Activated naive CD4-positive, alpha-beta T cell (primary cell): ENCODE data around the gene PRSS16.
"Not testable (repeated sequence)": the region's sequence is repeated elsewhere in the genome, so short reads cannot be mapped to it uniquely, and the experiment has no call there.

Experiments used
- DNase-seq, 4 experiments: peaks; one replicate each; lab custom pipeline; 2025; lab: John Stamatoyannopoulos, UW

Gene PRSS16, protein sequence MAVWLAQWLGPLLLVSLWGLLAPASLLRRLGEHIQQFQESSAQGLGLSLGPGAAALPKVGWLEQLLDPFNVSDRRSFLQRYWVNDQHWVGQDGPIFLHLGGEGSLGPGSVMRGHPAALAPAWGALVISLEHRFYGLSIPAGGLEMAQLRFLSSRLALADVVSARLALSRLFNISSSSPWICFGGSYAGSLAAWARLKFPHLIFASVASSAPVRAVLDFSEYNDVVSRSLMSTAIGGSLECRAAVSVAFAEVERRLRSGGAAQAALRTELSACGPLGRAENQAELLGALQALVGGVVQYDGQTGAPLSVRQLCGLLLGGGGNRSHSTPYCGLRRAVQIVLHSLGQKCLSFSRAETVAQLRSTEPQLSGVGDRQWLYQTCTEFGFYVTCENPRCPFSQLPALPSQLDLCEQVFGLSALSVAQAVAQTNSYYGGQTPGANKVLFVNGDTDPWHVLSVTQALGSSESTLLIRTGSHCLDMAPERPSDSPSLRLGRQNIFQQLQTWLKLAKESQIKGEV

DNA sequence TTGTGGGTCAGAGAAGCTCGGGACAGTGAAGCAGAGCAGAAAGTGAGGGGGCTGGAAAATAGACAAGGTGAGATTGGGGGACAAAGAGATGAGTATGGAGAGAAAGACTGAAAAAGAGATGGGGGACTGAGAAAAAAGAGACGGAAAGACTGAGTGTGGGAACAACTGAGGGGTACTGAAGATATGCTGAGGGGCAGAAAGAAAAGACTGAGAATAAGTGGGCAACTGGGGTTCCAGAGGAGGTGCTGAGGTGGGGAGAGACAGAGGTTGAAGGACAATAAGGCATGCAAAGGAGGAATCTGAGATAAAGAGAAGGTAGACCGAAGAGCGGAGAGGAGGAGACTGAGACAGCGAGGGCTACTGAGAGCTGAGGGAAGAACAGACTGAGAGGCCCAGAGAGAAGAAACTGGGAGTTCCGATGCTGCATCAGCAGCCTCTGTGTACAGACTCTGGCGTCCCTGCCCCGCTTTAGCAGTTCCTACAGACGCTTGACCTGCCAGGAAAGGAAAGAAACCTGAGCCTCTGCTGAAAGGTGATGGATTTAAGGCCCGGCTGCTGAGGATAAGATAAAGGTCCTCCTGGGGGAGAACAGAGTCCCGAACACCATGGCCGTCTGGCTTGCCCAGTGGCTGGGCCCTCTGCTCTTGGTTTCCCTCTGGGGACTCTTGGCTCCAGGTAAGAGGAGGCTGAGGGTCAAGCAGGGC, at the start of gene PRSS16:
Gene PRSS16, plus strand, starts transcription at position 569 of the 704 bp plus-strand sequence. Its CDS starts 37 bp downstream, at position 606.
- DNase-seq = no peak

DNA sequence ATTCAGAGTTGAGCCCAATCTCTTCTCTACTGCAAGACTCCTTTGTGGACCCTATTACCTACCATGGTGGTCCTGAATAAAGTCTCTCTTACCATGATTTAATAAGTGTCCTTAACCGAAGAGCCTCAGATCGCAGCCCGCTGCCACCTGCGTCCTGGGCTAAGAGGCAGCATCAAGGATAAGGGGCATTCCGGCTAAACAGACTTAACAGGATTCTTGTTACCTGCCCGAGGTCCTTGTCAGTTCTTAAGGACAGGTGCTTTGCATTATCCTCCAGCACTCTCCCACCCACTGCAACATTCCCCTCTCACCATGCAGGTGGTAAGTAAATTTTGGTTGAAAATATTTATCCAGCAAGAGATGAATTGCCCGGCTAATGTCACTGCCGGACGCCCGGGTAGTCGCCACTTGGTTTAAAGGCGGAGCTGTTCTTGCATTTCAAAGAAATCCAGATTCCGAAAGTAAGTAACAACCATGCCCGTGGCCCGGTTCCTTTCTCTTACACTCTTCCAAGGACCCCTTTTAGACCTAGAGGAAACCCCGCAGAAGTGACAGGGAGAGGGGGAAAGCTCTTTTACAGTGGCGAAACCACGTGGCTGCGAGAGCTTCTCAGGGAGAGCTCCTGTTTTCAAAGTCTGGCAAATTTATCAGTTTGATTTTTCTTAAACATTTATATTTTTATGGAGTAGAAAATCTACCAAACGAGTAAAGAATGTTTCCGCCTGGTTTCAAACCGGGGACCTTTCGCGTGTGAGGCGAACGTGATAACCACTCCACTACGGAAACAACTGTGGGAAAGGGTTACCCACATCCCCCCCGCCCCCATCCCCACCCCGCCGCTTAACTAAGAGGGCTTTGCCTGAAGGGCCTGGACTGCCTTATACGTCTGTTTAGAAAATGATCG, 41.9 kb upstream of the PRSS16 start:
- DNase-seq = no peak

DNA sequence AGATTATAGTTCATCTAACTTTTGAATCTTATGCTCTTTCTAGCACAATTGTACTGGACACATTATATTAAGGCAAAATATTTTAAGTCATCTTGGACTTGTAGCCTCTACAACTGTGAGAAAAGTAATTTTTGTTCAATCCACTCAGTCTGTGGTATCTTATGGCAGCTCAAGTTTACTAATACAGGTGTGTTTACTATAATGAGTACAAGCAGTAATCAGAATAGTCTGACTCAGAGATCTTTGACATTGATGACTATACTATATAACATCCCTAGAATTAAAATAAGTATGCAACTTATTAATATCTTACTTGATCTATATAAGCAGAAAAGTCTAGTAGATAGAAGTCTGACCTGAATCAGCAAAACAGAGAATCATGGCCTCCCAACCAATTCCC, 40.7 kb upstream of the PRSS16 start:
- no peak for DNase-seq

DNA sequence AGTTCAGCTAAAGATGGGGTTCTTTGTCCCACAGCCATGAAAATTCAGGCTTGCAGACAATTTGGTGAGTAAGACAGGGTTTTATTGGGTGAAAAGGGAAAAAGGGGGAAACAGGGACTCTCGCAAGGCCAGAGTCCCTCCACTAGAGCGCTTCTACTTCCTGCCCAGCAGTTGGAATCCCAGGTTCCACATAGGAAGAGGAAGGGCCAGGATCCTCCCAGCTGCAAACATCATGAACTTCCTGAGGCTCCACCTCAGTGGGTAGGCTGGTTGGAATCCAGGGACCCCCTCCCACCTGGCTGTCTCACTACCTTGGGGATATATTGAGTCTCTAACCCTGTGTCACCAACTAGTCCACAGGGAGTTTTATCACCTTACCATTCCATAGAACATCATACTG, 39.5 kb upstream of the PRSS16 start:
- no peak for DNase-seq

DNA sequence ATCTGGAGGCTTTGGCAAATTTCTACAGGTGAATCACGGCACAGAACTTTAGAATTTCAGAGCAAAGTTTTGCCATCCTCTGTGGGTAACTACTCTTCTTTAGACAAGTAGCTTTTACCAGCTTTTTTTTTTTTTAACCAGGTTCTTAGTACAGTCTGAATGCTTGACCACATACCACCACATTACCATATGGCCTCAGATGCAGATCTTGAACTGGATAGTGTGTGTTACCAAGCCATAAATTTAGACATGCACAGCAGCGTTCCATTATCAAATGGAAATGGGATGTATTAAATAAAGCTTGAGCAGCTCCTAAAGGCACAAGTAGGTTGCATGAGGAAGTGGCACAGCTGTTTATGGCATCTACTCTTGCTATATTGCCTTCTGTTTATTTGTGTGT, 38.3 kb upstream of the PRSS16 start:
- DNase-seq = no peak

DNA sequence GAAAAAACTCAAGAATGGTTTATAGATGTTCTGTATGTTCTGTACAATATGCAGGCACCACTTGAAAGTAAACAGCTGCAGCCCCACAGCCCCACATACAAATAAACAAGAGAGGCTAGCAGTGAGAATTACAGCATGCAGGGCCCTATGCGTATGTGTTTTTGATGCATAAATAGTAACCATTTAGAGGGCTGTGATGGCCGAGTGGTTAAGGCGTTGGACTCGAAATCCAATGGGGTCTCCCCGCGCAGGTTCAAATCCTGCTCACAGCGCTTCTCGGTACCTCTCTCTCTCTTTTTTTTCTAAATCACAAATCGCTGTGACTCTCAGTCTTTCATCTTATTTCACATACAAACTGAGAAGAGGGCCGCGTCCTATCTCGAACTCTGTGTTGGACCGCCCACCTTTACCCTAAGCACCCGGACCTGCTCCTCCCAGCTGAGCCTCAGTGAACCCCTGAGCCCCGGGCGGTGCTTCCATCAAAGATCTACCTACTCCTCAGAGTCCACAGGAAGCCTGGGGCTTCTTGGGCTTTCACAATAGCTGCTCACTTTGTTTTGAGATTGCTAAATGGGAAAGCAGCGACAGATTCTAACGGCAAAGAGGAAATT, 37.7 kb upstream of the PRSS16 start:
- no peak for DNase-seq

DNA sequence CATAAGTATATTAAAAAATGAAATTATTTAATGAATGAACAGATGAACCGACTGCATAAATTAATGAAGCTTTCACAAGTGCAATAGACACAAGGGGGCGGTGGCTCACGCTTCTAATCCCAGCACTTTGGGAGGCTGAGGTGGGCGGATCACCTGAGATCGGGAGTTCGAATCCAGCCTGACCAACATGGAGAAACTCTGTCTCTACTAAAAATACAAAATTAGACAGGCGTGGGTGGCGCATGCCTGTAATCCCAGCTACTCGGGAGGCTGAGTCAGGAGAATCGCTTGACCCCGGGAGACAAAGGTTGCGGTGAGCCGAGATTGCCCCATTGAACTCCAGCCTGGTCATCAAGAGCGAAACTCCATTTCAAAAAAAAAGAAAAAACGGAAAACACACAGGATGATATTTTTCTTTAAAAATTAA, 34.4 kb upstream of the PRSS16 start:
- DNase-seq = not testable (repeated sequence)

DNA sequence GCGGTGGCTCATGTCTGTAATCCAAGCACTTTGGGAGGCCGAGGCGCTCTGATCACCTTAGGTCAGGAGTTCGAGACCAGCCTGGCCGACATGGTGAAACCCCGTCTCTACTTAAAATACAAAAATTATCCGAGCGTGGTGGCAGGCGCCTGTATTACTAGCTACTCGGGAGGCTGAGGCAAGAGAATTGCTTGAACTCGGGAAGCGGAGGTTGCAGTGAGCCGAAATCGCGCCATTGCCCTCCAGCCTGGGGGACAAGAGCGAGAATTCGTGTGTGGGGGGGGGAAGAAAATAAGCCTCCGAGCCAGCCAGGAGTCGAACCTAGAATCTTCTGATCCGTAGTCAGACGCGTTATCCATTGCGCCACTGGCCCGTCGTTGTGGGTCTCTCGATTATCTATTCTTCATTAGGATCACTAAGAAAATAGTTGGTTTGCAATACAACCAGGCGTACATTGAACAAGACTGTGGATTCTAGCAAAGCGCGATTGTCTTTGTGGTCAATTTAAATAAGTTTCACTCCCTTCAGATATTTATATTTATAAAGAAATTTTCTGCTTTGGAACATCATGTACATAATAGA, 33.9 kb upstream of the PRSS16 start:
- DNase-seq = no peak

DNA sequence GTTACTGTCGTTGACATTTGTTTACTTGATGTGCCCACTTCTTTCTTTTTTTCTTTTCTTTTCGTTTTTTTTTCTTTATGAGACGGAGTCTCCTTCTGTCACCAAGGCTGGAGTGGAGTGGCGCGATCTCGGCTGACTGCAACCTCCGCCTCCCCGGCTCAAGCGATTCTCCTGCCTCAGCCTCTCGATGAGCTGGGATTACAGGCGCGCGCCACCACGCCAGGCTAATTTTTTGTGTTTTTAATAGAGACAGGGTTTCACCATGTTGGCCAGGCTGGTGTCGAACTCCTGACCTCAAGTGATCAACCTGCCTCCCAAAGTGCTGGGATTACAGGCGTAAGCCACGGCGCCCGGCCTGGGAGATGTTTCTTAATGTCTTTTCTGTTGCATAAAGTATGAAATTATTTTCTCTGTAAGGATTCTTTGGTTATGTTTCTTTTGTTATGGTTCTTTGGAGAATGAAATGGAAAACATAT, 33.3 kb upstream of the PRSS16 start:
- no peak for DNase-seq

DNA sequence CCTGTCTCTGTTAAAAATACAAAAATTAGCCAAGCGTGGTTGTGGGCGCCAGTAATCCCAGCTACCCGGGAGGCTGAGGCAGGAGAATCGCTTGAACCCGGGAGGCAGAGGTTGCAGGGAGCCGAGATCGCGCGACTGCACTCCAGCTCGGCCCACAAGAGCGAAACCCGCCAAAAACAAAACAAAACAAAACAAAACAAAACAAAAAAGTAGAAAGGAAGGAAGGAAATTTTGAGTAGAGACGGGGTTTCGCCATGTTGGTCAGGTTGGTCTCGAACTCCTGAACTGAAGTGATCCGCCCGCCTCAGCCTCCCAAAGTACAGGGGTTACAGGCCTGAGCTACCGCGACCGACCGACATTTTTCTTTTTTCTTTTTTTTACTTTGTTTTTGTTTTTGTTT, 30.6 kb upstream of the PRSS16 start:
- no peak for DNase-seq

DNA sequence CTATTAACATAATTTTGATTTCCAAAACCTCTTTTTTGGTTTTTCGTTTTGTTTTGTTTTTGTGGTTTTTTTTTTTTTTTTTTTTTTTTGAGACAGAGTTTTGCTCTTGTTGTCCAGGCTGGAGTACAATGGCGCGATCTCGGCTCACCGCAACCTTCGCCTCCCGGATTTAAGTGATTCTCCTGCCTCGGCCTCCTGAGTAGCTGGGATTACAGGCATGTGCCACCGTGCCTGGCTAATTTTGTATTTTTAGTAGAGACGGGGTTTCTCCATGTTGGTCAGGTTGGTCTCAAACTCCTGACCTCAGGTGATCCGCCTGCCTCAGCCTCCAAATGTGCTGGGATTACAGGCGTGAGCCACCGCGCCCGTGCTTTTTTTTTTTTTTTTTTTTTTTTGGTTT, 24.5 kb upstream of the PRSS16 start:
- not testable (repeated sequence) for DNase-seq

DNA sequence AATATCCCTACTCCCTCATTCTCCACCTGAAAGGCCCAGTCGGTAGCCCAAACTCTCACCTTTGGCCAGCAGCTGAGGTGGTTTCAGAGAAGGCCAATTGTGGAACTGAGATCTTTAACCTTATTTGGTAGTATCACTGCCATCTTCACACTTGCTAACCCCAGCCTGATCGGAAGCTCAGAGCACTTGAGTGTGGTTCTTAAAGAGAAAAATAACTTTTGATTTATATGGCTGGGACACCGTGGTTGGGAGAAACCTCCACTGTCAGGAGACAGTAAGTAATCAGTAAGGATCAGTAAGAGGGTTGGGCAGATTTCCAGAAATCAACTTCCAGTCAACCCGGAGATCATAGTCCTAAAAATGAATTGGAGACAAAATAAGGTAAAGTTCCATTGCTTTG, 22.8 kb upstream of the PRSS16 start:
- DNase-seq = no peak

DNA sequence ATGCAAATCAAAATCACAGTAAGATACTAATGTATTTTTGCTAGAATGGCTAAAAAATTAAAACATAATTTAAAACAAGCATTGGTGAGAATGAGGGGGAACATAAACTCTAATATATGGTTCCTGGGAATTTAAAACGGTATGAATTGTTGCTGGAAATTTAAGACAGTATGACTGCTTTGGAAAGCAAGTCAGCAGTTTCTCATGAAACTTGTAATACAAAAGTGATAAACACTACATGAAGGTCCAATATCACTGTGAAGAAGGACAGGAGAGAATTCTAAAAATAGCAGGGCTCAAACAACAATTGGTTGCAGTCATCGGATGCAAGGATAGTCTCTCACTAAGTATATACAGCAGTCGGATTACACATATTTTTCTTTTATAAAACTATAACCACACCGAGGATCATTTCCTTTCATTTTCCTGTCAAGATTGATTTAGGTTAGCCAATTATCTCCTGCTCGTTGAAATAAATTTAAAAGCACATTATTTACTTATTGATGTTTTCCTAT, 18.5 kb upstream of the PRSS16 start:
- no peak for DNase-seq

DNA sequence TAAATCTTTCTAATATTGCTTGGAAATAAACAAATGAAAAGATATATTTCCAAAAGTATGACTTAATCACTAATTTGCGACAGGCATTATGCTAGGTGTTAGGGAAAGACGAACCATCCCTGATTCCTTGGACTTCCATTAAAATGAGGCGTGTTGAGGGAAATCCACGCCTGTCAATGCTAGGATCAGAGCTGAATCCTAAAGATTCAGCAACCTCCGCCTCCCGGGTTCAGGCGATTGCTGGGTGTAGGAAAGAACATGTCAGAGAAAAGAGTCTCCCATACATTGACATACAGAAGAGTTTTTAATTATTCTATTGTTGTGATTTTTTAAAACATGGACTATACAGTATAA, 16.8 kb upstream of the PRSS16 start:
- no peak for DNase-seq

DNA sequence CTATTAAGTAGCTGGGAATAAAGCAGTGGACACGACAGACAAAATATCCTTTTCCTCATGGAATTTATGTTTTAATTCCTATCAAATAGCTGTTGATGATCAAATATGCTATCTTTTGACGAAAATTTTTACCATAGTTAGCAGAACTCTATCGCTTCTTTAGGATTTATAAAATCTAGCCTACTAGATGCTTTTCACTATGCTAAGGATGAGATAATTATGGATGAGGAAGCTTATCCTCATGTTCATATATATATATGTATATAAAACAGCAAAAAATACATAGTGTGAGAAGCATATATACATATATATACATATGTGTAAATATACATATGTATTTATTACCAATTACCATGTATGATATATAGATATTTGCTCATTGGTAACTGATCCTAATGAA, 12.9 kb upstream of the PRSS16 start:
- DNase-seq = no peak

DNA sequence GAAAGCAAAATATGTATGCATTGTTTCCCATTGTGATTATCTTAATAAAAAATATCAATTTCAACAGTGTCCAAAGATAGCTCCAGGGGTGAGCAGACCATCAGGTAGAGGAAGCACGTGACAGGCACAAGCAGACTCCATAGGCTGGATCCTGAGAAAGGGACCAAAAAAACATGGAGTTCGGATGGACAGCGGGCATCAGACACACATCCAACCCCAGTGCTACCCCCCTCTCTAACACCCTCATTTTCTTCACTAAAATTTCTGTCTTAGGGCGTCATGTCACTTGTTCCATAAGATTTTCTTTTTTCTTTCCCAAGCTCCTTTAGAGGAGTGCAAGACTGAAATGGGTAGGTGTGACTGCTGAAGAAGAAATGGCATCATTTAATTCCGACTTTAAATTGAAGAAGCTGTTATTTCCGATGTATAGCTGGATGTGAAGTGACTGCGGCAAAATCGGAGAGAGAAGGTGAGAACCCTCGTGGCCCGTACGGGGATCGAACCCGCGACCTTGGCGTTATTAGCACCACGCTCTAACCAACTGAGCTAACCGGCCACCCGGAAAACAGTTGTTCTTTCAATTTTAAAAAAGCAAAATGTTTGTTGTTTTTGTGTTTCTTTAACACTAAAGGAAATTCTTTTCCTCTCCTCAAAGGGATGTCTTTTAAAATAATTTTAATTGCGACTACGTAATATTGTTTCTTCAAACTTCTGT, 10.3 kb upstream of the PRSS16 start:
- DNase-seq = peak in 1 of 4 experiments; percentile 26

DNA sequence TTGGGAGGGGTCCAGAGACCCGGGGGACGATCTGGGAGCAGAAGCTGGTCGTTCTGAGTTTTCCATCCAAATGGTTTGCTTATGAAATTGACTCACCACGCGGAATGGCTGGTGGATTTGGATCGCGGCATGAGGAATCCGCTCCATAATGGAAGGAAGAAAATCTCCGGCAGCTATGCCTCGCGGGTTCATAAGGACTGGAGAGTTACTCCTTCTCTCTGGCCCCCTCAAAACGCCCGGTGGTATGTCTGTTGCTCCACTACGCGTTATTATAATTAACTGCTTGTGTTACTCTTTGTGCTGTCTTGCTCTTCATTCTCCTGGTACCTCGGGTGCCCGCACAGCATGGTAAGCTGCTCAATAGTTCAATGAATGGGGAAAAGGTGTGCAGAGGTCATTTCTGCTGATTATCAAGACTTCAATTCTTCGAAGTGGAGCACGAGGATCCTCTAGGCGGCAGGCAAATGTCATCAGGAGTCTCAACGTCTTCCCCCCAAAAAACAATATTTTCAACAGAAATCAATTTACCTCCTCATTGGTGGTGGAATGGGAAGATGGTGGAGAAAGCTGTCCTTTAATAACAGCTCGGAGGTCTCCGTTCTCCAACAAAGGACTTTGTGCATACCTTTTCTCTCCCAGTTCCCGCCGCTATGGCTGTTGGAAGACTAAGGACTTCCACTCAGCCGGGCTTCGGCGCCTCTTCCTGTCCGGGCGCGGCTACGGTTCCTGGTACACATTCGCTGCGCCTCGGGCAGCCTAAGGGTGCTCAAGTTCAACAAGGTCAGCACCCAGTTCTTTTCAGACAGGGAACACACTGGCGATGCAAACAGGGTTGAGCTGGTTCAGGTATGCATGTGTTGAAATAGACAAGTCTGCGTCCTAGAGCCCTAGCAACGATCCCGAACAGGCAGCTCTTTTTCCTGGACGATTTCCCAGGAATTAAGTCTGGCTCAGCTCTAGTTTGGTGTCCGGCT, 9.2 kb upstream of the PRSS16 start:
- DNase-seq = no peak

DNA sequence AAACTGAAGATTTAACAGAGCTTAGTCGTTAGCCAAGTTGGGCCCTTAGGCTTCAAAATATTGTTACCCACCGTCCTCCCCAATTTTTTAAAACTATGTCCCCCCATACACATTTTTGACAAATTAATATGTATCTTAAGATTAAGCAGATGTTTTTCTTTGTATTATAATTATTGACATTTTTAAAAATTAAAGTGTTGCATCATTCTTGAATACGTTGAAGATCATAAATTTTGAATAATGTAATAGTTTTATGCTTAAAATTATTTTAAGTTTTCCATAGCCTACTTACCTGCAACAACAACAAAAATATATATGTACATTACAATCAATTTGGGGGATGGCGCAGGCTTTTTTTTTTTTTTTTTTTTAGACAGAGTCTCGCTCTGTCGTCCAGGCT, 8.2 kb upstream of the PRSS16 start:
- DNase-seq = no peak

DNA sequence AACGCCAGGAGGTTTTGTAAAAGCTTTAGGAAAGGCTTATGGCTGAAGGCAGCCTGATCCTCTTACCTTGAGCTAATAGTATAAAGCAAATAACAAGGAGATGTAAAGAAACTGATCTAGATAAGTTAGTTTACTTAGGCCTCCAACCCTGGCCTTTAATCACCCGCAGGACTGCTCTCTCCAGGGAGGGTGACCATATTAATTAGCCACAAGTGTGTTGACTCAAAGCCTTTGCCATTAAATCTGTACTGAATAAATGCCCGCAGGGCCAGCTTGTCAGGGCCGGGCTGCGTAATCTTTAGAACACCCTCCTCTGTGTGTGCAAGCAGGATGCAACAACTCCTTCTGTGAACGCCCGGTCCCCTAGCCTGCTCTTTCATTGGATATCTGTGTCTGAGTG, 6.1 kb upstream of the PRSS16 start:
- DNase-seq = no peak
